Skin epidermis (tissue), 12 donors: ENCODE data around the gene GOT1.

ENCODE experiments used
- H3K27ac ChIP-seq, 21 experiments: fragments of 200-600 bp; sonication (generic) in 11 of 21; one replicate each; pipeline ENCODE4 v1.5.0; 2020; ENCODE audit warnings: mild to moderate bottlenecking in 3 of 21, inconsistent platforms in 2 of 21, moderate library complexity in 2 of 21
- H3K4me3 ChIP-seq, 7 experiments: fragments of 200-600 bp; sonication (generic) in 2 of 7; one replicate each; pipeline ENCODE4 v1.5.0; 2020; ENCODE audit warnings: inconsistent platforms in 2 of 7, mild to moderate bottlenecking in 2 of 7, moderate library complexity in 1 of 7

The GOT1 gene

GRCh38 chr10:99406149-99406548 is 24.3 kb downstream of the GOT1 start:
- Histone ChIP-seq H3K4me3 (no peak overlapping the region), H3K27ac (no peak overlapping the region)

GRCh38 chr10:99403674-99404073 is 26.8 kb downstream of the GOT1 start:
- H3K4me3 ChIP-seq = no peak overlapping the region
- no peak overlapping the region for H3K27ac ChIP-seq

GRCh38 chr10:99399664-99400063 is 30.8 kb downstream of the GOT1 start:
- Histone ChIP-seq H3K27ac (no peak overlapping the region), H3K4me3 (no peak overlapping the region)

- Histone ChIP-seq H3K4me3 (no peak overlapping the region), H3K27ac (no peak overlapping the region)
These were observed 34.0 kb downstream of the GOT1 start for GRCh38 chr10:99396471-99396870.

GRCh38 chr10:99395750-99396445 is 34.5 kb downstream of the GOT1 start:
- Histone ChIP-seq H3K27ac (no peak overlapping the region), H3K4me3 (no peak overlapping the region)

- Histone ChIP-seq H3K27ac (peak overlapping the region in 1 of 21 experiments; percentile 19), H3K4me3 (no peak overlapping the region)
These were observed 35.5 kb downstream of the GOT1 start for GRCh38 chr10:99394761-99395386.

GRCh38 chr10:99394256-99394655 is 36.2 kb downstream of the GOT1 start:
- H3K4me3 ChIP-seq = no peak overlapping the region
- H3K27ac ChIP-seq = no peak overlapping the region

- no peak overlapping the region for H3K27ac ChIP-seq
- no peak overlapping the region for H3K4me3 ChIP-seq
These were observed 36.7 kb downstream of the GOT1 start for GRCh38 chr10:99393683-99394082.

- no peak overlapping the region for H3K27ac ChIP-seq
- H3K4me3 ChIP-seq = no peak overlapping the region
These were observed 37.4 kb downstream of the GOT1 start for GRCh38 chr10:99393036-99393435.

- H3K4me3 ChIP-seq = no peak overlapping the region
- no peak overlapping the region for H3K27ac ChIP-seq
These were observed 39.1 kb downstream of the GOT1 start for GRCh38 chr10:99391346-99391745.

- H3K4me3 ChIP-seq = no peak overlapping the region
- H3K27ac ChIP-seq = no peak overlapping the region
These were observed 40.5 kb downstream of the GOT1 start for GRCh38 chr10:99389729-99390480.

- Histone ChIP-seq H3K27ac (no peak overlapping the region), H3K4me3 (no peak overlapping the region)
These were observed 42.9 kb downstream of the GOT1 start for GRCh38 chr10:99387541-99387940.

- Histone ChIP-seq H3K27ac (no peak overlapping the region), H3K4me3 (no peak overlapping the region)
These were observed 43.4 kb downstream of the GOT1 start for GRCh38 chr10:99387071-99387470.

GRCh38 chr10:99382176-99382575 is 48.2 kb downstream of the GOT1 start:
- H3K27ac ChIP-seq = no peak overlapping the region
- no peak overlapping the region for H3K4me3 ChIP-seq

- Histone ChIP-seq H3K27ac (no peak overlapping the region), H3K4me3 (no peak overlapping the region)
These were observed 55.0 kb downstream of the GOT1 start for GRCh38 chr10:99375426-99375825.

- Histone ChIP-seq H3K27ac (no peak overlapping the region), H3K4me3 (no peak overlapping the region)
These were observed 55.5 kb downstream of the GOT1 start for GRCh38 chr10:99374972-99375371.

- Histone ChIP-seq H3K4me3 (no peak overlapping the region), H3K27ac (no peak overlapping the region)
These were observed 55.9 kb downstream of the GOT1 start for GRCh38 chr10:99374526-99374925.

GRCh38 chr10:99372546-99373271 is 57.7 kb downstream of the GOT1 start:
- Histone ChIP-seq H3K27ac (peak overlapping the region in 4 of 21 experiments; percentile 7 to 60 (median 50)), H3K4me3 (no peak overlapping the region)

- no peak overlapping the region for H3K4me3 ChIP-seq
- no peak overlapping the region for H3K27ac ChIP-seq
These were observed 59.4 kb downstream of the GOT1 start for GRCh38 chr10:99370993-99371392.

- Histone ChIP-seq H3K4me3 (no peak overlapping the region), H3K27ac (no peak overlapping the region)
These were observed 60.9 kb downstream of the GOT1 start for GRCh38 chr10:99369551-99369950.
